HG02678 (cell line): ENCODE data around the gene NUPR1.
A peak's percentile ranks its signal among the peaks of the same experiment; 100 is the strongest.
"Not testable (repeated sequence)": the region's sequence is repeated elsewhere in the genome, so short reads cannot be mapped to it uniquely, and the experiment has no call there.

Experiments
- ATAC-seq: cut with Tn5 transposase; IDR thresholded peaks from one replicate; pipeline ENCODE4 v1.9.1; 2021; ENCODE audit warnings: mild to moderate bottlenecking, moderate library complexity; ENCODE audit not compliant: unreplicated experiment

Gene NUPR1

DNA sequence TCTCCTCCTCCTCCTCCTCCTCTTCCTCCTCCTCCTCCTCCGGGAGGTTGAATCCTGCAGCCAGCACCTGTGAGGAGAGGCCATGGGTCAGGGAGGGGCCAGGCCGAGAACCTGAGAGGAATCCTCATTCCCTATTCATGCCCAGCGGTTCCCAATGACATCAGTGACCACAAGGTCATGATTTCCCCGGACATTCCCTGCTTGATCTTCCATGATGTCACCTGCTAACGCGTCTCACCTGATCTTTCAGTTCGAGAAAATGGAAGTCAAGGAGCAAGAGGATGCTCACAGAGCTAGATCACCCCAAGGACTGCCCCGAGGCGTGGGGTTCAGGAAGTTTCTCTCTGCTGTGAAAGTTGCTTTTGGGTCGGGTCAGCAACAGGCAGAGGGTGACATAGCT is 38.9 kb downstream of the NUPR1 start:
- ATAC-seq, result no peak

DNA sequence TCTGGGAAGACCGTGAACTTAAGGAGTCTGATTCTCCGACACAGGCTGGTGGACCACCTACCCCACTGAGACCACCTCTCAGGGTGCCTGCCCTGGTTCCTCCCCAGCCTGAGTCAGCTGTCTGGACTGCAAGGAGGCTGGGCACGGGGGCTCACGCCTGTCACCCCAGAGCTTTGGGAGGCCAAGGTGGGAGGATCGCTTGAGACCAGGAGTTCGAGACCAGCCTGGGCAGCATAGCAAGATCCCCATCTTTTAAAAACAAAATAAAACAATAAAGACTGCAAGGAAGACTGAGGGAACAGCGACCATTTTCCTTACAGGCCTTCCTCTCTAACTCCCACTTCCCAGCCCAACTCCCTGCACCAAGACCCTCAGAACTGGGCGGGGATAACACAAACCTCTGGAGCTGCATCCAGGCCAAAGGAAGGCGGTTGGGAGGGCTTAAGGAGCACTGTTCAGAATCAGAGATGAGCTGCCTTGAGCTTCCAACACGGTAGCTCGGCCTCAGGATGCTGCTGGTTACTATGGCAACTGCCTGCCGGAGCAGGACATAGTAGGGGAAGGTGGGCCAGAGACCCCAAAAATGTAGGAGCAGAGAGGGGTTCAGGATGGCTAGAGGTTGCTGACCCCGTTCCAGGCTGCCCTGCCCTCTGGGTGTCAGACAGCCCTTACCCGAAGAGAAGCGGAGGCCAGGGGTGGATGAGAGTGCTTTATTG is 40.0 kb downstream of the NUPR1 start:
- no peak for ATAC-seq

DNA sequence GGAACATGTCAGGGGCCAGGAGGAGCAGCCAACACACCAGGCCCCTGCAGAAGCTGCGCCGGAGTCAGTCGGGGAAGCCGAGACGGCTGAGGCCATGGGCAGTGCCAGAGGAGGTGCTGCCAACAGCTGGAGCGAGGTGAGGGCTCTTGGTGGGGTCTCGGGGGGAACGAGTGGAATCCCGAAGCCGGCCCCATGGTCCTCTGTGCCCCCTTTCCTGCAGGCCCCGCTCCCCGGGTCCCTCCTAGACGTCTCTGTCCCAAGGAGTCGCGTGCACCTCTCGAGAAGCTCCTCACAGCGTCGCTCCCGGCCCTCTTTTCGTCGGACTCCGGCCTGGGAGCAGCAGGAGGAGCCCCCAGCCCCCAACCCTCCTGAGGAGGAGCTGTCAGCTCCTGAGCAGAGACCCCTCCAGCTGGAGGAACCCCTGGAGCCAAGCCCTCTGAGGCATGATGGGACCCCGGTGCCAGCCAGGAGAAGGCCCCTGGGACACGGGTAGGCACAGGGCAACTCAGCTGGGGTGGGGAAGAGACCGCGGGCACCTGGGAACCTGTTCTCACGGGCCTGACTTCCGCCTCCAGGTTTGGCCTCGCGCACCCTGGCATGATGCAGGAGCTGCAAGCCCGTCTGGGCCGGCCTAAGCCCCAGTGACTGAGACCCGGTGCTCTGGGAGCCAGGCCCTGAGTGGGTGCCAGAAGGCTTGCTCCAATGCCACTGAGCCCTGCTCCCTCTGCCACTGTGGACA is 40.7 kb downstream of the NUPR1 start:
- no peak for ATAC-seq

DNA sequence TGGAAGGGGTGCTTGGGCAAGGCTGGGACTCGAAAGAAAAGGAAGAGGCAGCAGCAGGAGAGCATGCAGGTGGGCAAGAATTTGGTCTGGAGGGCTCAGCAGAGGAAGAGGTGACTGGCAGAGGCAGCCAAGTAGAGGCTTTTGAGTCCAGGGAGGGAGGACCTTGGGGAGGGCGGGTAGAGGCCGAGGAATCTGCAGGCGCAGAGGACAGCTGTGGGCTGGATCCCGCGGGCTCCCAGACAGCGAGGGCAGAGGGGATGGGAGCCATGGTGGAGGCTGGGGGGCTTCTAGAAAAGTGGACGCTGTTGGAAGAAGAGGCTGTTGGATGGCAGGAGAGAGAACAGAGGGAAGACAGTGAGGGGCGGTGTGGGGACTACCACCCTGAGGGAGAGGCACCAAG is 41.4 kb downstream of the NUPR1 start:
- no peak for ATAC-seq

DNA sequence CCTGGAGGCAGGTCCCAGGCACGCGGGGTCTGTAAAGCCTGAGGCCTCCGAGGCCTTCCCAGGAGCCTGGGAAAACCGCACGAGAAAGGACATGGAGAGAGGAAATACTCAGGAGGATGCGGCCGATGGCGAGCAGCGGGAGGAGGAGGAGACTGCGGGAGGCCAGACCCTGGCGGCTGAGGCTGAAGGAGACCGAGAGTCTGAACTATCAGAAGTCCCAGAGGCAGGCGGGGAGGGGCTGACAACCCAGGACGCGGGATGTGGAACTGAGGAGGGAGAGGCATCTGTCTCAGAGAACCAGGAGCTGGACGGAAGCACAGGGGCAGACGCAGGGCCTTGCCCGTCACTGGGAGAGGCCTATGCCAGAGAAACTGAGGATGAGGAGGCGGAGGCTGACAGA is 41.9 kb downstream of the NUPR1 start:
- no peak for ATAC-seq

DNA sequence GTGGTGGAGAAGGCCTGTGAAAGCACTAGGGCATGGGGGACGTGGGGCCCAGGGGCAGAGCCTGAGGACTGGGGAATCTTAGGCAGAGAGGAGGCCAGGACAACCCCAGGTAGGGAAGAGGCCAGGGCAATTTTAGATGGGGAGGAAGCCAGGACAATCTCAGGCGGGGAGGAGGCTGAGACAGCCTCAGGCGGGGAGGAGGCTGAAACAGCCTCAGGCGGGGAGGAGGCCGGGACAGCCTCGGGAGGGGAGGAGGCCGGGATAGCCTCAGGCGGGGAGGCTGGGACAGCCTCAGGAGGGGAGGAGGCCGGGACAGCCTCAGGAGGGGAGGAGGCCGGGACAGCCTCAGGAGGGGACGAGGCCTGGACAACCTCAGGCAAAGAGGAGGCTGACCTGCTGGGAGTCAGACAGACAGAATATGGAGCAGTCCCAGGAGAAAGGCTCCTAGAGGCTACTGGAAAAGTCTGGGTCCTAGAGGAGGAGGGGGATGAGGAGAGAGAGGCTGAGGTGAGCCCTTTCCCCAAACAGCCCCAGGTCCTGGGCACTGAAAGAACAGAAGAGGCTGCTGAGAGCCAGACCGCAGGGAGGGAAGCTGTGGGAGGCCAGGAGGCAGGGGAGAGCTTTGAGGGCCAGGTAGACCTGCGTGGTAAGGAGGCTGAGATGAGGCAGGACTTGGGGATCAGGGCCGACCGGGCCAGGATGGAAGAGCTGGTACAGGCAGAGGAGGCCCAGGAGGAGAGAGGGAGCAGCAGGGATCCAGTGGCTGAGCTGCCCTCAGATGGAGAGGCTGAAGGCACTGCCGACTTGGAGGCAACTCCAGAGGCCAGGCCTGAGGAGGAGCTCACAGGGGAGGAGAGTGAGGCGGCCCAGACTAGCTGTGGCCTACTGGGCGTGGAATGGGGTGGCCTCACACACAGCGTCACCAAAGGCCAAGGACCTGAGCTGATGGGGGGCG is 42.7 kb downstream of the NUPR1 start:
- no peak for ATAC-seq

GRCh38 chr16:28495098-28495793 is 43.5 kb downstream of the NUPR1 start:
- no peak for ATAC-seq

DNA sequence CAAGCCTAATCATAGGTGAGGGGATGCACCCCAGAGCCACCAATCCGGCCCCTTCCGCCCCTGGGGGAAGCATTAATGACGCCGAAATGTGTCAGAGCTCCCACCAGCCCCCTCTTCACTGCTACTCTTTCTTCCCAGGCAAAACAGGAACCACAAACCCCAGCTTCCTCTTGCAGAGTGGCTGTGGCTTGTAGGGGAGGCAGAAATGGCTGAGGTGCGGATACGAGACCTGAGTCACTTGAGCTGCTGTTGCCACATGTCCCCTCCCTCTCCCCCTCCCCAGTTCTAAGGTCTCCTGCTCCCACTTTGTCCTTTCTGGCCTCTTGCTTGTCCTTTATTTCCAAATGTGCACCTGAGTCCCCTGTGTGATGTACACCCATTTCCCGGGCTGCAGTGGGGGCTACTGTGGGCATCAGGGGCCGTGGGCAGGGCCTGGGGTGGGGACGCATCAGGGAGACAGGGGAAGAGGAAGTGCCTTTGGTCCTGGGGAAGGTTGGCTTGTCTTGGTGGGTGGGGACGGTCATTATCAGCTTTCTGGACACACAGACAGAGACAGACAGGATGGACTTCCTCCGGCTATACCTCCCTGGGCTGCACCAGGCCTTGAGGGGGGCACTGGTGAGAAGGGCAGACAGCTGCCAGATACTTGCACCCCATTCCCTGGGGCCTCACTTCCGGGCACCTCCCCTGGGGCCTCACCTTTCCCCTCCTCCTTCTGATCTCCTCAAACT is 44.5 kb downstream of the NUPR1 start, which contains the start of gene APOBR:
Gene APOBR (plus strand): TSS at position 523 of the 731 bp plus-strand sequence. CDS start 39 bp downstream, at position 562.
- no peak for ATAC-seq

GRCh38 chr16:28492511-28492910 is 46.3 kb downstream of the NUPR1 start:
- no peak for ATAC-seq

- peak; percentile 80 for ATAC-seq
These were observed 46.8 kb downstream of the NUPR1 start, which contains the start of gene CLN3 for GRCh38 chr16:28491970-28492474. Gene CLN3, minus strand, starts transcription at chr16:28492074. Its CDS starts 315 bp downstream, at chr16:28491759.

GRCh38 chr16:28491230-28491969 is 47.4 kb downstream of the NUPR1 start:
- ATAC-seq, result peak; percentile 4

- no peak for ATAC-seq
These were observed 52.5 kb downstream of the NUPR1 start for GRCh38 chr16:28486266-28486665.

DNA sequence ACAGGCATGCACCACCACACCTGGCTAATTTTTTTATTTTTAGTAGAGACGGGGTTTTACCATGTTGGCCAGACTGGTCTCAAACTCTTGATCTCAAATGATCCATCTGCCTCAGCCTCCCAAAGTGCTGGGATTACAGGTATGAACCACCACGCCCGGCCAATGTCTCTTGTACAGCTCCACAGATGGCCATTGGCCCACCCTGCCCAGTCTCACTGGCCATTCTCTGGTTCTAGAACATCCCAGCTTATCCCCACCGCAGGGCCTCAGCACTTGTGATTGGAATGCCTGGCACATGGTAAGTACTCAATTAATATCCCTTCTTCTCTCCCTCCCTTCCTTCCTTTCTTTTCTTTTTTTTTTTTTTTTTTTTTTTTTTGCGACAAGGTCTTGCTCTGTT is 55.4 kb downstream of the NUPR1 start:
- not testable (repeated sequence) for ATAC-seq
